ENCODE data around the gene MRC1. TPM values are rescaled to one million over a fixed set of nuclear protein-coding genes. Genes with fewer than 3 reads are reported as not detected.

The MRC1 gene
- polyA plus RNA-seq, 1 donor (not counting 4 experiments of a cell fraction or from before 2014, with no cell fraction given), result 0.01 TPM

GRCh38 chr10:17817316-17817715 is 8.2 kb downstream of the MRC1 start:
- DNase-seq (ENCODE audit: low read depth, low spot score), result no peak

GRCh38 chr10:17817790-17818189 is 8.6 kb downstream of the MRC1 start:
- no peaks in the 10 kb centered on the region for H3K36me3 ChIP-seq (ENCODE audit: control insufficient read depth in 2 of 2, extremely low read depth in 1 of 2, insufficient read depth in 2 of 2, low read length in 2 of 2)
- H3K4me1 ChIP-seq (ENCODE audit: control insufficient read depth, extremely low read depth, insufficient read depth, low read length), result no peaks in the 10 kb centered on the region
- DNase-seq (ENCODE audit: low read depth, low spot score), result no peak
- dilution Hi-C loops (cut with MboI; ENCODE audit: extremely low pct_ligation_motif_present, low sequenced_read_pairs), result no loop called here
- no peak overlapping the region for H3K9ac ChIP-seq (ENCODE audit: control insufficient read depth, extremely low read depth, insufficient read depth, low read length)
- no peak overlapping the region for H2AFZ ChIP-seq (ENCODE audit: control insufficient read depth, low read length)
- H3K27ac ChIP-seq (ENCODE audit: control insufficient read depth, insufficient read depth, low read length), result no peak overlapping the region
- no peaks in the 10 kb centered on the region for H3K9me1 ChIP-seq (ENCODE audit: control insufficient read depth, extremely low read depth, insufficient read depth, low read length)
- H3K79me2 ChIP-seq (ENCODE audit: control insufficient read depth, insufficient read depth, low read length), result no peaks in the 10 kb centered on the region
- no peak overlapping the region for H3K4me2 ChIP-seq (ENCODE audit: control insufficient read depth, extremely low read depth, insufficient read depth, low read depth, low read length)
- no peaks in the 10 kb centered on the region for H3K9me3 ChIP-seq (ENCODE audit: control insufficient read depth, low read depth, low read length)
- TF ChIP-seq CTCF (optimal IDR thresholded peaks at IDR 0.05 in 1 of 3, IDR thresholded peaks at IDR 0.05 in 1 of 3, conservative IDR thresholded peaks at IDR 0.05 in 1 of 3; ENCODE audit: extremely low read depth in 1 of 3, insufficient read depth in 2 of 3, low read length in 3 of 3) (no peak), EZH2 (IDR thresholded peaks at IDR 0.05; ENCODE audit: low read length) (no peak)
- H4K20me1 ChIP-seq (ENCODE audit: control insufficient read depth, extremely low read depth, insufficient read depth, low read length), result no peaks in the 10 kb centered on the region
- no peak overlapping the region for H3K4me3 ChIP-seq (ENCODE audit: control insufficient read depth in 2 of 3, extremely low read depth in 1 of 3, insufficient read depth in 2 of 3, low read depth in 1 of 3, low read length in 3 of 3)
- H3K27me3 ChIP-seq (ENCODE audit: control insufficient read depth, extremely low read depth, insufficient read depth, low read length), result no peaks in the 10 kb centered on the region
- FAIRE-seq, result no peak

More at GRCh38 chr10:17817316-17817715, 8.2 kb downstream of the MRC1 start:
- Histone ChIP-seq H3K27me3 (ENCODE audit: control insufficient read depth, extremely low read depth, insufficient read depth, low read length) (no peaks in the 10 kb centered on the region), H2AFZ (ENCODE audit: control insufficient read depth, low read length) (no peak overlapping the region), H4K20me1 (ENCODE audit: control insufficient read depth, extremely low read depth, insufficient read depth, low read length) (no peaks in the 10 kb centered on the region), H3K9me1 (ENCODE audit: control insufficient read depth, extremely low read depth, insufficient read depth, low read length) (no peaks in the 10 kb centered on the region), H3K9me3 (ENCODE audit: control insufficient read depth, low read depth, low read length) (no peaks in the 10 kb centered on the region), H3K4me1 (ENCODE audit: control insufficient read depth, extremely low read depth, insufficient read depth, low read length) (no peaks in the 10 kb centered on the region), H3K4me2 (ENCODE audit: control insufficient read depth, extremely low read depth, insufficient read depth, low read depth, low read length) (no peak overlapping the region), H3K36me3 (ENCODE audit: control insufficient read depth in 2 of 2, extremely low read depth in 1 of 2, insufficient read depth in 2 of 2, low read length in 2 of 2) (no peaks in the 10 kb centered on the region), H3K4me3 (ENCODE audit: control insufficient read depth in 2 of 3, extremely low read depth in 1 of 3, insufficient read depth in 2 of 3, low read depth in 1 of 3, low read length in 3 of 3) (no peak overlapping the region), H3K27ac (ENCODE audit: control insufficient read depth, insufficient read depth, low read length) (no peak overlapping the region), H3K79me2 (ENCODE audit: control insufficient read depth, insufficient read depth, low read length) (no peaks in the 10 kb centered on the region), H3K9ac (ENCODE audit: control insufficient read depth, extremely low read depth, insufficient read depth, low read length) (no peak overlapping the region)
- TF ChIP-seq EZH2 (IDR thresholded peaks at IDR 0.05; ENCODE audit: low read length), result no peak
- TF ChIP-seq CTCF (optimal IDR thresholded peaks at IDR 0.05 in 1 of 3, IDR thresholded peaks at IDR 0.05 in 1 of 3, conservative IDR thresholded peaks at IDR 0.05 in 1 of 3; ENCODE audit: extremely low read depth in 1 of 3, insufficient read depth in 2 of 3, low read length in 3 of 3), result no peak
- FAIRE-seq, result no peak
- dilution Hi-C loops (cut with MboI; ENCODE audit: extremely low pct_ligation_motif_present, low sequenced_read_pairs), result no loop called here
